Spleen (tissue), 11 donors: ENCODE data around the gene MAGI2. TPM values are rescaled to one million over a fixed set of nuclear protein-coding genes. Genes with fewer than 3 reads are reported as not detected.

Experiments
- DNase-seq: peaks from one replicate; pipeline ENCODE4 v3.0.0-alpha.2; 2020
- H3K27ac ChIP-seq, 8 donors: fragments of 200-600 bp; sonication (generic) in 7 of 8; 1 replicate in 4 of 8; 2 replicates in 4 of 8; pipeline versions ENCODE4 v1.5.0 to v1.8.0; 2016 to 2021; ENCODE audit warnings: inconsistent platforms in 4 of 8, mild to moderate bottlenecking in 4 of 8, moderate library complexity in 1 of 8
- H3K27me3 ChIP-seq, 7 donors: fragments of 200-600 bp; sonication (generic) in 6 of 7; replicated peaks in 1 of 7; 1 replicate in 4 of 7; 2 replicates in 3 of 7; pipeline versions ENCODE4 v1.5.0 to v1.8.0; 2016 to 2021; ENCODE audit warnings: inconsistent platforms in 3 of 7, mild to moderate bottlenecking in 1 of 7
- H3K36me3 ChIP-seq, 6 donors: fragments of 200-600 bp; sonication (generic) in 5 of 6; 1 replicate in 4 of 6; 2 replicates in 2 of 6; pipeline versions ENCODE4 v1.5.0 to v1.8.0; 2016 to 2021; ENCODE audit warnings: inconsistent platforms in 2 of 6
- H3K4me1 ChIP-seq, 6 donors: fragments of 200-600 bp; sonication (generic) in 5 of 6; 1 replicate in 3 of 6; 2 replicates in 3 of 6; pipeline versions ENCODE4 v1.5.0 to v1.8.0; 2016 to 2021; ENCODE audit warnings: inconsistent platforms in 3 of 6
- H3K4me3 ChIP-seq, 8 donors: fragments of 200-600 bp; sonication (generic) in 7 of 8; 1 replicate in 4 of 8; 2 replicates in 4 of 8; pipeline versions ENCODE4 v1.5.0 to v1.8.0; 2016 to 2021; ENCODE audit warnings: inconsistent platforms in 4 of 8, mild to moderate bottlenecking in 4 of 8, moderate library complexity in 2 of 8
- H3K9me3 ChIP-seq, 8 donors: fragments of 200-600 bp; sonication (generic) in 7 of 8; 1 replicate in 4 of 8; 2 replicates in 4 of 8; pipeline versions ENCODE4 v1.5.0 to v1.8.0; 2016 to 2021; ENCODE audit warnings: inconsistent platforms in 4 of 8
- POLR2A ChIP-seq, 3 donors: fragments of 450-650 bp; IDR thresholded peaks; one replicate each; pipeline ENCODE4 v1.5.1; 2017; ENCODE audit warnings: antibody characterized with exemption in 3 of 3, mild to moderate bottlenecking in 1 of 3
- POLR2AphosphoS5 ChIP-seq, 3 donors: sonication (generic); formaldehyde crosslinking; IDR thresholded peaks; one replicate each; pipeline ENCODE4 v1.5.1; 2017; ENCODE audit warnings: antibody characterized with exemption in 3 of 3
- WGBS, 5 donors: extraction: QIAGEN DNeasy Blood & Tissue Kit in 3 of 5; methylation state at CpG; one replicate each; pipeline versions ENCODE4 v1.1.5 to v1.1.7; 2013 to 2018; 5-methylcytosine and 5-hydroxymethylcytosine counted together
- intact Hi-C: fragments of 100-400 bp; cut with DNase I; formaldehyde crosslinking; loops from one replicate; pipeline ENCODE4 v1.15.0; 2023; ENCODE audit warnings: low total_unique reads
- polyA plus RNA-seq, 3 donors: library from polyadenylated mRNA; stranded (reverse); fragments of 200-250 nt; gene quantifications; one replicate each; pipeline ENCODE4 v1.2.1, GENCODE V29; 2013
- total RNA-seq, 7 donors: library from RNA; depleted of rRNA in 3 of 7; stranded (reverse); fragments of >200 nt in 3 of 7; fragmentation: NEBNext Ultra II Directional in 4 of 7; extraction: Animal tissue kit (Norgen Biotek cat#: 25700) in 4 of 7; gene quantifications; one replicate each; pipeline versions ENCODE4 v1.1.0 to v1.2.1, GENCODE V29; 2016 to 2021
- TF ChIP-seq, protein P1 (sequence below), 11 experiments: fragments of 200-600 bp in 7 of 11; fragments of 450-650 bp in 4 of 11; sonication (generic) in 4 of 11; IDR thresholded peaks in 8 of 11; conservative IDR thresholded peaks in 3 of 11; 1 replicate in 7 of 11; 2 replicates in 4 of 11; pipeline versions ENCODE4 v1.4.0 to v1.8.0; 2016 to 2021; ENCODE audit warnings: antibody characterized with exemption in 11 of 11, inconsistent platforms in 4 of 11, mild to moderate bottlenecking in 1 of 11
- donor health status: healthy with polysubstance abuse.
- donor health status: DM: no; HTN: no; CAD: no; lungs with moderate emphysema.
- donor health status: DM: no; HTN: no; CAD: no.
- donor health status: Bipolar disorder and iron deficiency.
- donor health status: healthy.
- donor health status: DM: no; HTN: no; CAD: no.
- donor health status: DM: yes; HTN: yes; CAD: no.

MAGI2 gene
- total and polyA plus RNA-seq, 10 donors = 0.74 to 18.1 (median 11.1) TPM

DNA sequence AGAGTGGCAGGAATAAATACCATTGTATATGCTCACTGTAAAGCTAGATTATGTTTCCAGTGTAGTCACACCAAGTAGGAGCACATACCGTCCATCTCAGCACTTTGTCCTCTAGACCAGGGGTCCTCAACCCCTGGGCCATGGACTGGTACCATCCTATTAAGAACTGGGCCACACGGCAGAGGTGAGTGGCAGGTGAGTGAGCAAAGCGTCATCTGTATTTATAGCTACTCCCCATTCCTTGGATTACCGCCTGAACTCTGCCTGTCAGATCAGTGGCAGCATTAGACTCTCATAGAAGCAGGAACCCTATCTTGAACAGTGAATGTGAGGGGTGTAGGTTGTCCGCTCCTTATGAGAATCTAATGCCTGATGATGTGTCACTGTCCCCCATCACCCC is 735.3 kb downstream of the MAGI2 start:
- Histone ChIP-seq H3K9me3 (no peaks in the 10 kb centered on the region), H3K36me3 (no peaks in the 10 kb centered on the region), H3K27me3 (no peaks in the 10 kb centered on the region), H3K4me1 (no peaks in the 10 kb centered on the region), H3K27ac (no peak overlapping the region), H3K4me3 (no peak overlapping the region)
- TF ChIP-seq, protein P1, sequence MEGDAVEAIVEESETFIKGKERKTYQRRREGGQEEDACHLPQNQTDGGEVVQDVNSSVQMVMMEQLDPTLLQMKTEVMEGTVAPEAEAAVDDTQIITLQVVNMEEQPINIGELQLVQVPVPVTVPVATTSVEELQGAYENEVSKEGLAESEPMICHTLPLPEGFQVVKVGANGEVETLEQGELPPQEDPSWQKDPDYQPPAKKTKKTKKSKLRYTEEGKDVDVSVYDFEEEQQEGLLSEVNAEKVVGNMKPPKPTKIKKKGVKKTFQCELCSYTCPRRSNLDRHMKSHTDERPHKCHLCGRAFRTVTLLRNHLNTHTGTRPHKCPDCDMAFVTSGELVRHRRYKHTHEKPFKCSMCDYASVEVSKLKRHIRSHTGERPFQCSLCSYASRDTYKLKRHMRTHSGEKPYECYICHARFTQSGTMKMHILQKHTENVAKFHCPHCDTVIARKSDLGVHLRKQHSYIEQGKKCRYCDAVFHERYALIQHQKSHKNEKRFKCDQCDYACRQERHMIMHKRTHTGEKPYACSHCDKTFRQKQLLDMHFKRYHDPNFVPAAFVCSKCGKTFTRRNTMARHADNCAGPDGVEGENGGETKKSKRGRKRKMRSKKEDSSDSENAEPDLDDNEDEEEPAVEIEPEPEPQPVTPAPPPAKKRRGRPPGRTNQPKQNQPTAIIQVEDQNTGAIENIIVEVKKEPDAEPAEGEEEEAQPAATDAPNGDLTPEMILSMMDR (IDR thresholded peaks at IDR 0.05 in 8 of 11, conservative IDR thresholded peaks at IDR 0.05 in 3 of 11) = no peak
- TF ChIP-seq POLR2AphosphoS5 (IDR thresholded peaks at IDR 0.05) = no peak
- no peak for TF ChIP-seq POLR2A (IDR thresholded peaks at IDR 0.05)
- DNase-seq = no peak
- intact Hi-C loops = no loop called here
- WGBS, 5 donors = 75 to 97% (median 87%) methylated on average over 5 of the region's 5 CpGs

DNA sequence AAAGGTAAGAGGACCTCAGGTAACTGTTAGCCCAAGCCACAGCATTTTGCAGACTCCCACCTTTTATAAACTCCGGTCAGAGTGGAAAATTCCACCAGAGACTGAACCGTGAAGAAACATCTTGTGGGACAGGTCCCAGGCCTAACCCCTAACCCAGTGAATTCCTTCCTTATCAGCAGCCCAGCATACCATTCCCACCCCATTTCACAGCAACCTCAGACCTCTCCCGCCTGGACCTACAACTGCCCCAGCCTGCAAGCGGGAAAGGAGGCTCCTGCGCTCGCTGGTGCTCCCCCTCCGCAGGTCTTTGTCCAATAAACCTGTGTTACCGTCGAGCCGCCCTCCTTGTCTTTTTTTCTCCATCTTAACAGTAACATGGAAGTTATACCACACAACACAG is 736.6 kb downstream of the MAGI2 start:
- no peak overlapping the region for H3K27ac ChIP-seq
- H3K4me3 ChIP-seq = no peak overlapping the region
- TF ChIP-seq, protein P1 (IDR thresholded peaks at IDR 0.05 in 8 of 11, conservative IDR thresholded peaks at IDR 0.05 in 3 of 11) = no peak
- TF ChIP-seq POLR2A (IDR thresholded peaks at IDR 0.05) (no peak), POLR2AphosphoS5 (IDR thresholded peaks at IDR 0.05) (no peak)
- no peaks in the 10 kb centered on the region for H3K36me3 ChIP-seq
- no peaks in the 10 kb centered on the region for H3K4me1 ChIP-seq
- DNase-seq = no peak
- H3K9me3 ChIP-seq = no peaks in the 10 kb centered on the region
- intact Hi-C loops = no loop called here
- H3K27me3 ChIP-seq = no peaks in the 10 kb centered on the region
- 83 to 89% (median 87%) methylated on average over 10 of the region's 10 CpGs for WGBS, 5 donors

DNA sequence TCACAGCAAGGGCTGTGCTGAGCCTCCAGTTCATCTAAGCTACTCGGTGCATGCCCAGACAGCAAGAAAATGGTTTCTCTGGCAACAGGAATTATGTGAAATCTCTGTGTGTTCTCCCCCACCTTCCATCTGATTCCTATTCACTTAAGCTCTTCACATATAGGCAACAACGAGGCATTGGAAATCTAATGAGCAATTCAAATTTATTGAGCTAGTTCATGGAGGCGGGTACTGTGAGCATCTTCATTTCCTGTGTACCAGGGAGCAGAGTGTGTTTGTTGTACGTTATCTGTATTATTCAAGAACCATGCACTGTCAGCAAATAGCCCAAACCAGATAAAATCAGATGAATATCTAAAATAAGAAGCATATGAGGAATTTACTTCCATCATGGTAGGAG is 739.1 kb downstream of the MAGI2 start:
- intact Hi-C loops = no loop called here
- no peak overlapping the region for H3K27ac ChIP-seq
- H3K27me3 ChIP-seq = no peaks in the 10 kb centered on the region
- no peaks in the 10 kb centered on the region for H3K9me3 ChIP-seq
- no peak overlapping the region for H3K4me3 ChIP-seq
- 71 to 84% (median 77%) methylated on average over 4 of the region's 4 CpGs for WGBS, 5 donors
- no peaks in the 10 kb centered on the region for H3K4me1 ChIP-seq
- DNase-seq = no peak
- no peaks in the 10 kb centered on the region for H3K36me3 ChIP-seq
- TF ChIP-seq POLR2AphosphoS5 (IDR thresholded peaks at IDR 0.05) = no peak
- TF ChIP-seq, protein P1 (IDR thresholded peaks at IDR 0.05 in 8 of 11, conservative IDR thresholded peaks at IDR 0.05 in 3 of 11) = no peak
- no peak for TF ChIP-seq POLR2A (IDR thresholded peaks at IDR 0.05)

DNA sequence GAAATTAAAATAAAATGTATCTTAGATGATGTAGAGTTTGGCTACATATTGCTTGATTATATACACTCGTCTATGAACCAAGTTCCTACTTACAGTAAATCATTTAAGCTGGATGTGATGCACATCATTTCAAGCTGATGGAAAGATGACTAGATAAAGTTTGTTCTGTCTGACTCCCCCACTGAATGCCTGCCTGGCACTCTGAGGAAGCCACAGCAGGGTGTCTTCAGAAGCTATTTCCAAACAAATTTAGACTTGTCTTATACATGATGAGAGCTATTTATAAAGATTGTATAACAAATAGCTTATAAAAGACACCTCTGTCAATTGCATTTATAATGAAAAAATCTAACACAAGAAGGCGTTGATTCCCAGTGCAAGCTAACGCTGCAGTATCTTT is 741.4 kb downstream of the MAGI2 start:
- no peak overlapping the region for H3K4me3 ChIP-seq
- no peak overlapping the region for H3K27ac ChIP-seq
- TF ChIP-seq, protein P1 (IDR thresholded peaks at IDR 0.05 in 8 of 11, conservative IDR thresholded peaks at IDR 0.05 in 3 of 11) = no peak
- TF ChIP-seq POLR2A (IDR thresholded peaks at IDR 0.05) (no peak), POLR2AphosphoS5 (IDR thresholded peaks at IDR 0.05) (no peak)
- no peak for DNase-seq
- WGBS, 5 donors = 86 to 92% (median 90%) methylated on average over 3 of the region's 3 CpGs
- H3K9me3 ChIP-seq = no peaks in the 10 kb centered on the region
- no peaks in the 10 kb centered on the region for H3K27me3 ChIP-seq
- H3K4me1 ChIP-seq = no peaks in the 10 kb centered on the region
- intact Hi-C loops = no loop called here
- H3K36me3 ChIP-seq = no peaks in the 10 kb centered on the region
